IMR-90 (cell line): Measurements from ENCODE around the gene BBS1. TPM values are rescaled to one million over a fixed set of nuclear protein-coding genes. Genes with fewer than 3 reads are reported as not detected.

Experiments
- ATAC-seq: fragments of 200-7000 bp; cut with Tn5 transposase; 2 replicates; pipeline ENCODE4 v1.9.1; 2020; ENCODE audit warnings: low read depth, mild to moderate bottlenecking, moderate library complexity
- BruUV-seq: library from RNA; stranded (reverse); fragments of 400-500 nt; replicated peaks from 2 replicates; lab custom pipeline; 2021; lab: Mats Ljungman, UMichigan
- CTCF ChIA-PET: fragments of 300-600 bp; formaldehyde crosslinking; extraction: SDS; loops from one replicate; lab custom pipeline; 2021; ENCODE audit warnings: antibody characterized with exemption; lab: Yijun Ruan, JAX
- POLR2A ChIA-PET: fragments of 300-600 bp; sonication (Branson Sonifier 250); formaldehyde crosslinking; loops from one replicate; lab custom pipeline; 2022; ENCODE audit warnings: antibody characterized with exemption; ENCODE audit not compliant: unreplicated experiment; lab: Charles Lee
- DNase-seq: peaks from one replicate; pipeline ENCODE4 v3.0.0; 2013
- H2AFZ ChIP-seq: replicated peaks from 2 replicates; pipeline ENCODE3; 2013; ENCODE audit warnings: low read length, mild to moderate bottlenecking; ENCODE audit not compliant: poor library complexity
- H2AK5ac ChIP-seq: 2 replicates; pipeline ENCODE4 v1.6.1; 2013; ENCODE audit warnings: low read depth, low read length, inconsistent platforms
- H2AK9ac ChIP-seq: replicated peaks from 2 replicates; pipeline ENCODE3; 2013; ENCODE audit warnings: mild to moderate bottlenecking, low read depth, low read length, moderate library complexity; ENCODE audit not compliant: poor library complexity
- H2BK120ac ChIP-seq: 2 replicates; pipeline ENCODE4 v1.6.1; 2013; ENCODE audit warnings: low read depth, low read length, inconsistent platforms
- H2BK15ac ChIP-seq: 3 replicates; pipeline ENCODE4 v1.6.1; 2013; ENCODE audit warnings: low read depth, low read length, inconsistent platforms
- H2BK20ac ChIP-seq: 2 replicates; pipeline ENCODE4 v1.6.1; 2013; ENCODE audit warnings: low read depth, mild to moderate bottlenecking, inconsistent platforms, low read length, moderate library complexity
- H2BK5ac ChIP-seq: 2 replicates; pipeline ENCODE4 v1.6.1; 2013; ENCODE audit warnings: mild to moderate bottlenecking, low read depth, low read length, inconsistent platforms; ENCODE audit not compliant: poor library complexity, severe bottlenecking
- H3K14ac ChIP-seq: replicated peaks from 2 replicates; pipeline ENCODE4 v1.6.1; 2013; ENCODE audit warnings: low read depth, low read length, inconsistent platforms
- H3K18ac ChIP-seq: 2 replicates; pipeline ENCODE4 v1.6.1; 2013; ENCODE audit warnings: low read depth, low read length, control low read depth
- H3K23ac ChIP-seq: 2 replicates; pipeline ENCODE4 v1.6.1; 2013; ENCODE audit warnings: low read depth, low read length, inconsistent platforms
- H3K27ac ChIP-seq: 2 replicates; pipeline ENCODE4 v1.5.1; 2013; ENCODE audit warnings: mild to moderate bottlenecking, control low read depth, low read length; ENCODE audit not compliant: insufficient read depth
- H3K27me3 ChIP-seq: 2 replicates; pipeline ENCODE4 v1.6.1; 2013; ENCODE audit warnings: low read length; ENCODE audit not compliant: control insufficient read depth, insufficient read depth
- H3K36me3 ChIP-seq: 2 replicates; pipeline ENCODE4 v1.6.1; 2013; ENCODE audit warnings: low read length, mixed read lengths; ENCODE audit not compliant: control insufficient read depth, insufficient read depth
- H3K4ac ChIP-seq: 2 replicates; pipeline ENCODE4 v1.6.1; 2013; ENCODE audit warnings: low read depth, low read length, inconsistent platforms
- H3K4me1 ChIP-seq: 2 replicates; pipeline ENCODE4 v1.6.1; 2013; ENCODE audit warnings: low read length, mixed read lengths; ENCODE audit not compliant: control insufficient read depth, insufficient read depth
- H3K4me2 ChIP-seq: 2 replicates; pipeline ENCODE4 v1.6.1; 2013; ENCODE audit warnings: low read depth, mild to moderate bottlenecking, control low read depth, low read length, moderate library complexity
- H3K4me3 ChIP-seq: 2 replicates; pipeline ENCODE4 v1.5.1; 2013; ENCODE audit warnings: low read depth, mild to moderate bottlenecking, control low read depth, low read length, moderate library complexity; ENCODE audit not compliant: insufficient read depth
- H3K56ac ChIP-seq: 2 replicates; pipeline ENCODE4 v1.6.1; 2013; ENCODE audit warnings: low read length, inconsistent platforms; ENCODE audit not compliant: insufficient read depth; ENCODE audit errors: extremely low read depth
- H3K79me1 ChIP-seq, 2 experiments: 2 replicates each; pipeline ENCODE4 v1.6.1; 2013; ENCODE audit warnings: low read length in 2 of 2, inconsistent platforms in 1 of 2, low read depth in 1 of 2
- H3K9ac ChIP-seq: 2 replicates; pipeline ENCODE4 v1.6.1; 2013; ENCODE audit warnings: low read depth, low read length, control low read depth
- H3K9me1 ChIP-seq: 2 replicates; pipeline ENCODE4 v1.6.1; 2013; ENCODE audit warnings: low read length, inconsistent platforms; ENCODE audit not compliant: insufficient read depth
- H3K9me3 ChIP-seq: 2 replicates; pipeline ENCODE4 v1.6.1; 2013; ENCODE audit warnings: low read length; ENCODE audit not compliant: control insufficient read depth, insufficient read depth
- H4K20me1 ChIP-seq: 2 replicates; pipeline ENCODE4 v1.6.1; 2013; ENCODE audit warnings: low read length, inconsistent platforms; ENCODE audit not compliant: insufficient read depth
- H4K5ac ChIP-seq: 2 replicates; pipeline ENCODE4 v1.6.1; 2013; ENCODE audit warnings: mild to moderate bottlenecking, low read depth, low read length, control low read depth
- H4K8ac ChIP-seq, 2 experiments: 2 replicates each; pipeline ENCODE4 v1.6.1; 2013; ENCODE audit warnings: low read depth in 2 of 2, low read length in 2 of 2, control low read depth in 1 of 2, inconsistent platforms in 1 of 2
- H4K91ac ChIP-seq: 2 replicates; pipeline ENCODE4 v1.6.1; 2013; ENCODE audit warnings: low read depth, low read length, inconsistent platforms; ENCODE audit not compliant: insufficient read depth
- CHD1 ChIP-seq: IDR thresholded peaks from 2 replicates; pipeline ENCODE4 v1.6.1; 2012; ENCODE audit warnings: low read depth, low read length, improper control_type of control experiment
- FOS ChIP-seq: fragments of 150-350 bp; IDR thresholded peaks from 2 replicates; pipeline ENCODE4 v1.6.1; 2016; ENCODE audit warnings: low read depth, low read length
- RFX5 ChIP-seq: IDR thresholded peaks from 2 replicates; pipeline ENCODE4 v1.8.0; 2012; ENCODE audit warnings: low read depth, mild to moderate bottlenecking, low read length, moderate library complexity
- WGBS, 2 experiments: methylation state at CpG; one replicate each; pipeline versions ENCODE4 v1.1.5 to v1.1.7; 2013; ENCODE audit warnings: missing lambda C conversion rate in 2 of 2; ENCODE audit not compliant: insufficient read length in 1 of 2; ENCODE audit errors: extremely low coverage in 2 of 2; 5-methylcytosine and 5-hydroxymethylcytosine counted together
- dilution Hi-C: fragments of 300-500 bp; cut with HindIII; formaldehyde crosslinking; loops from one replicate; pipeline ENCODE4 v1.14.3; 2018; ENCODE audit warnings: low sequenced_read_pairs; ENCODE audit not compliant: unreplicated experiment
- in situ Hi-C: fragments of 300-500 bp; cut with MboI; formaldehyde crosslinking; loops from 3 replicates; pipeline ENCODE4 v1.14.3; 2019; ENCODE audit warnings: low sequenced_read_pairs, inconsistent platforms, mixed read lengths
- intact Hi-C: fragments of 100-400 bp; cut with micrococcal nuclease; formaldehyde crosslinking; loops from 2 replicates; pipeline ENCODE4 v1.10.0; 2022
- polyA plus RNA-seq, 3 experiments: library from polyadenylated mRNA; depleted of rRNA; stranded (reverse); fragments of >200 nt; gene quantifications; 2 replicates each; pipeline ENCODE4 v1.2.3, GENCODE V29; 2012; ENCODE audit warnings: low replicate concordance in 1 of 3
- total RNA-seq: library from RNA; depleted of rRNA; stranded (reverse); fragments of >200 nt; gene quantifications from 2 replicates; pipeline ENCODE4 v1.2.3, GENCODE V29; 2012
- TF ChIP-seq, protein P1 (sequence below): conservative IDR thresholded peaks from 2 replicates; pipeline ENCODE4 v1.5.1; 2012; ENCODE audit warnings: mild to moderate bottlenecking, low read depth, low read length, improper control_type of control experiment
- TF ChIP-seq, protein P2 (sequence below): fragments of 150-350 bp; IDR thresholded peaks from 2 replicates; pipeline ENCODE4 v1.6.1; 2017; ENCODE audit warnings: mild to moderate bottlenecking, antibody characterized with exemption, low read length, low read depth

The BBS1 gene
- total and polyA plus RNA-seq, 2 of the 4 experiments (the other 2 are of a cell fraction) = 16.5 to 20.6 TPM

DNA sequence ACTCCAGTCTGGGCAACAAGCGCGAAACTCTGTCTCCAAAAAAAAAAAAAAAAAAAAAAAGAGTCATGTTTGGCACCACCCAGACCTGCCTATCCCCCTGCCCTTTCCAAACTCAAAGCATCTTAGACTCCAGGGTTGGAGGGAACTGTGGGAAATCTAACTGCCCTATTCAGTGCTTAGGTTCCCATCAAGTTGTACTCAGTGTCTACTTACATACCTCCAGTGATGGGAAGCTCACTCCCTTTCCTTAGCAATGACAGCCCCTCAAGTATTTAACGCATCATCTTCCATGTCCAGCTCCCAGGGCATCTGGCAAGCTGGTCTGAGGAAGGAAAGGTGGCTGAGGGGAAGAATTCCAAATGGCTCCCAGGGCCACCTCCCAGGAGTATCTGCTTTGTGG, 39.3 kb downstream of the BBS1 start:
- Histone ChIP-seq H3K9me3 (no peaks in the 10 kb centered on the region), H2BK15ac (no peak overlapping the region), H3K56ac (no peak overlapping the region), H2AK9ac (no peak overlapping the region), H3K23ac (no peak overlapping the region), H2BK5ac (no peak overlapping the region), H2AK5ac (no peak overlapping the region), H3K27me3 (peaks cover 31% of the 10 kb centered on the region), H3K27ac (no peak overlapping the region), H4K20me1 (no peaks in the 10 kb centered on the region), H3K4ac (no peak overlapping the region), H4K8ac (no peak overlapping the region), H3K4me1 (no peaks in the 10 kb centered on the region; the same call in 1 of the 2 replicates), H3K9me1 (no peaks in the 10 kb centered on the region), H2AFZ (no peak overlapping the region), H2BK120ac (no peak overlapping the region), H4K5ac (no peak overlapping the region), H3K18ac (no peak overlapping the region), H3K36me3 (no peaks in the 10 kb centered on the region), H3K4me2 (no peak overlapping the region), H4K91ac (no peak overlapping the region), H3K9ac (no peak overlapping the region), H2BK20ac (no peak overlapping the region), H3K14ac (no peak overlapping the region), H3K79me1 (peaks cover 0 to 7% of the 10 kb centered on the region in 2 experiments; a peak in 2 of 4 replicates), H3K4me3 (no peak overlapping the region)
- intact Hi-C loops = no loop called here
- ATAC-seq (no peak), DNase-seq (no peak)
- no TSS peak for BruUV-seq
- CTCF ChIA-PET = no interaction called here
- WGBS, 2 experiments = no CpG with 5 or more reads among the region's 3 CpGs
- in situ Hi-C loops = no loop called here
- TF ChIP-seq FOS (no peak), CHD1 (no peak), RFX5 (no peak)
- TF ChIP-seq, protein P1, sequence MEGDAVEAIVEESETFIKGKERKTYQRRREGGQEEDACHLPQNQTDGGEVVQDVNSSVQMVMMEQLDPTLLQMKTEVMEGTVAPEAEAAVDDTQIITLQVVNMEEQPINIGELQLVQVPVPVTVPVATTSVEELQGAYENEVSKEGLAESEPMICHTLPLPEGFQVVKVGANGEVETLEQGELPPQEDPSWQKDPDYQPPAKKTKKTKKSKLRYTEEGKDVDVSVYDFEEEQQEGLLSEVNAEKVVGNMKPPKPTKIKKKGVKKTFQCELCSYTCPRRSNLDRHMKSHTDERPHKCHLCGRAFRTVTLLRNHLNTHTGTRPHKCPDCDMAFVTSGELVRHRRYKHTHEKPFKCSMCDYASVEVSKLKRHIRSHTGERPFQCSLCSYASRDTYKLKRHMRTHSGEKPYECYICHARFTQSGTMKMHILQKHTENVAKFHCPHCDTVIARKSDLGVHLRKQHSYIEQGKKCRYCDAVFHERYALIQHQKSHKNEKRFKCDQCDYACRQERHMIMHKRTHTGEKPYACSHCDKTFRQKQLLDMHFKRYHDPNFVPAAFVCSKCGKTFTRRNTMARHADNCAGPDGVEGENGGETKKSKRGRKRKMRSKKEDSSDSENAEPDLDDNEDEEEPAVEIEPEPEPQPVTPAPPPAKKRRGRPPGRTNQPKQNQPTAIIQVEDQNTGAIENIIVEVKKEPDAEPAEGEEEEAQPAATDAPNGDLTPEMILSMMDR = no peak
- TF ChIP-seq, protein P2, sequence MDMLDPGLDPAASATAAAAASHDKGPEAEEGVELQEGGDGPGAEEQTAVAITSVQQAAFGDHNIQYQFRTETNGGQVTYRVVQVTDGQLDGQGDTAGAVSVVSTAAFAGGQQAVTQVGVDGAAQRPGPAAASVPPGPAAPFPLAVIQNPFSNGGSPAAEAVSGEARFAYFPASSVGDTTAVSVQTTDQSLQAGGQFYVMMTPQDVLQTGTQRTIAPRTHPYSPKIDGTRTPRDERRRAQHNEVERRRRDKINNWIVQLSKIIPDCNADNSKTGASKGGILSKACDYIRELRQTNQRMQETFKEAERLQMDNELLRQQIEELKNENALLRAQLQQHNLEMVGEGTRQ = no peak
- dilution Hi-C loops = no loop called here
- POLR2A ChIA-PET = interaction anchor here (0.7 kb wide), 1 partner anchor 224 kb away, joined by 9 read pairs; no protein-coding TSS in a partner anchor
